Trophoblast cell (in vitro differentiated cells and primary cell): ENCODE data around the gene SPATS2L.

Source experiments
- DNase-seq, 2 donors: peaks; one replicate each; pipeline ENCODE4 v3.0.0-alpha.2; 2016
- H2AFZ ChIP-seq: 2 replicates; pipeline ENCODE4 v1.6.1; 2013; ENCODE audit warnings: low read length, moderate library complexity, mild to moderate bottlenecking; ENCODE audit not compliant: insufficient read depth, poor library complexity
- H2AK5ac ChIP-seq: 2 replicates; pipeline ENCODE4 v1.6.1; 2013; ENCODE audit warnings: mild to moderate bottlenecking, low read length
- H2BK120ac ChIP-seq: 2 replicates; pipeline ENCODE4 v1.6.1; 2013; ENCODE audit warnings: low read length, mild to moderate bottlenecking, moderate library complexity; ENCODE audit not compliant: insufficient read depth, poor library complexity
- H2BK12ac ChIP-seq: 2 replicates; pipeline ENCODE4 v1.6.1; 2013; ENCODE audit warnings: mild to moderate bottlenecking, low read length, moderate library complexity
- H2BK5ac ChIP-seq: 2 replicates; pipeline ENCODE4 v1.6.1; 2013; ENCODE audit warnings: low read length, low read depth, moderate library complexity, mild to moderate bottlenecking; ENCODE audit not compliant: poor library complexity
- H3K14ac ChIP-seq: 2 replicates; pipeline ENCODE4 v1.6.1; 2013; ENCODE audit warnings: mild to moderate bottlenecking, low read length
- H3K18ac ChIP-seq: 2 replicates; pipeline ENCODE4 v1.6.1; 2013; ENCODE audit warnings: mild to moderate bottlenecking, low read length
- H3K23ac ChIP-seq: 2 replicates; pipeline ENCODE4 v1.6.1; 2013; ENCODE audit warnings: low read length
- H3K27ac ChIP-seq: 2 replicates; pipeline ENCODE4 v1.5.1; 2013; ENCODE audit warnings: low read depth, mild to moderate bottlenecking, inconsistent platforms, low read length, moderate library complexity
- H3K27me3 ChIP-seq: 2 replicates; pipeline ENCODE4 v1.6.1; 2013; ENCODE audit warnings: inconsistent platforms, mild to moderate bottlenecking, low read length, moderate library complexity; ENCODE audit not compliant: insufficient read depth
- H3K36me3 ChIP-seq, 2 experiments: 1 replicate in 1 of 2; 2 replicates in 1 of 2; pipeline ENCODE4 v1.6.1; 2013; ENCODE audit warnings: low read length in 2 of 2, mild to moderate bottlenecking in 2 of 2, moderate library complexity in 1 of 2; ENCODE audit not compliant: insufficient read depth in 2 of 2, control insufficient read depth in 1 of 2
- H3K4ac ChIP-seq: 2 replicates; pipeline ENCODE4 v1.6.1; 2013; ENCODE audit warnings: low read depth, mild to moderate bottlenecking, low read length, moderate library complexity
- H3K4me1 ChIP-seq, 2 experiments: 1 replicate in 1 of 2; 2 replicates in 1 of 2; pipeline ENCODE4 v1.6.1; 2013; ENCODE audit warnings: low read length in 2 of 2, mild to moderate bottlenecking in 2 of 2, moderate library complexity in 1 of 2; ENCODE audit not compliant: insufficient read depth in 2 of 2, control insufficient read depth in 1 of 2
- H3K4me2 ChIP-seq: 2 replicates; pipeline ENCODE4 v1.6.1; 2013; ENCODE audit warnings: inconsistent platforms, mild to moderate bottlenecking, low read length, moderate library complexity
- H3K4me3 ChIP-seq: 2 replicates; pipeline ENCODE4 v1.5.1; 2013; ENCODE audit warnings: mild to moderate bottlenecking, low read depth, low read length, inconsistent platforms
- H3K79me1 ChIP-seq: one replicate; pipeline ENCODE4 v1.6.1; 2013; ENCODE audit warnings: low read length
- H3K79me2 ChIP-seq: 2 replicates; pipeline ENCODE4 v1.6.1; 2013; ENCODE audit warnings: low read length, mild to moderate bottlenecking; ENCODE audit not compliant: control insufficient read depth, insufficient read depth, poor library complexity
- H3K9ac ChIP-seq: 2 replicates; pipeline ENCODE4 v1.6.1; 2013; ENCODE audit warnings: mild to moderate bottlenecking, low read length
- H3K9me3 ChIP-seq: 2 replicates; pipeline ENCODE4 v1.6.1; 2013; ENCODE audit warnings: low read depth, mild to moderate bottlenecking, control low read depth, inconsistent platforms, low read length; ENCODE audit not compliant: insufficient read depth
- H4K12ac ChIP-seq: 2 replicates; pipeline ENCODE4 v1.6.1; 2013; ENCODE audit warnings: low read depth, mild to moderate bottlenecking, low read length, moderate library complexity
- H4K8ac ChIP-seq: 2 replicates; pipeline ENCODE4 v1.6.1; 2013; ENCODE audit warnings: low read depth, mild to moderate bottlenecking, low read length, moderate library complexity
- H4K91ac ChIP-seq: one replicate; pipeline ENCODE4 v1.6.1; 2013; ENCODE audit warnings: low read depth, mild to moderate bottlenecking, low read length, moderate library complexity
- WGBS: extraction: QIAGEN DNeasy Blood & Tissue Kit; methylation state at CpG from one replicate; pipeline ENCODE4 v1.1.7; 2013; ENCODE audit warnings: missing lambda C conversion rate; ENCODE audit not compliant: insufficient read length, insufficient coverage; ENCODE audit errors: extremely low coverage; 5-methylcytosine and 5-hydroxymethylcytosine counted together

The SPATS2L gene

GRCh38 chr2:200266406-200266805 is 40.1 kb upstream of the SPATS2L start:
- no peak overlapping the region for H3K4me3 ChIP-seq
- H3K9me3 ChIP-seq, result peaks cover 2% of the 10 kb centered on the region
- no peak overlapping the region for H2AK5ac ChIP-seq
- H3K4ac ChIP-seq, result no peak overlapping the region
- H3K4me1 ChIP-seq, result no peaks in the 10 kb centered on the region
- H3K18ac ChIP-seq, result no peak overlapping the region
- no peak overlapping the region for H2BK5ac ChIP-seq
- WGBS, result no CpG with 5 or more reads among the region's 5 CpGs
- H2BK120ac ChIP-seq, result no peak overlapping the region
- H3K23ac ChIP-seq, result no peak overlapping the region
- no peaks in the 10 kb centered on the region for H3K36me3 ChIP-seq
- no peak overlapping the region for H4K12ac ChIP-seq
- H4K8ac ChIP-seq, result no peak overlapping the region
- H2BK12ac ChIP-seq, result no peak overlapping the region
- no peak overlapping the region for H3K9ac ChIP-seq
- no peak overlapping the region for H3K14ac ChIP-seq
- H3K4me2 ChIP-seq, result no peak overlapping the region
- DNase-seq, result no peak
- H3K79me1 ChIP-seq, result no peaks in the 10 kb centered on the region
- no peak overlapping the region for H3K27ac ChIP-seq
- H2AFZ ChIP-seq, result no peak overlapping the region
- no peaks in the 10 kb centered on the region for H3K27me3 ChIP-seq
- no peaks in the 10 kb centered on the region for H3K79me2 ChIP-seq
- no peak overlapping the region for H4K91ac ChIP-seq

GRCh38 chr2:200267350-200267749 is 39.1 kb upstream of the SPATS2L start:
- Histone ChIP-seq H3K36me3 (no peaks in the 10 kb centered on the region), H3K23ac (no peak overlapping the region), H2AK5ac (no peak overlapping the region), H3K27me3 (no peaks in the 10 kb centered on the region), H4K12ac (no peak overlapping the region), H3K27ac (no peak overlapping the region), H3K4me2 (no peak overlapping the region), H3K4ac (no peak overlapping the region), H4K91ac (no peak overlapping the region), H3K18ac (no peak overlapping the region), H3K4me1 (no peaks in the 10 kb centered on the region), H2BK12ac (no peak overlapping the region), H3K9ac (no peak overlapping the region), H3K4me3 (no peak overlapping the region), H3K79me2 (no peaks in the 10 kb centered on the region), H4K8ac (no peak overlapping the region), H3K9me3 (peaks cover 2% of the 10 kb centered on the region), H2BK120ac (no peak overlapping the region), H3K14ac (no peak overlapping the region), H3K79me1 (no peaks in the 10 kb centered on the region), H2AFZ (no peak overlapping the region), H2BK5ac (no peak overlapping the region)
- no peak for DNase-seq
- WGBS, result no CpG with 5 or more reads among the region's 2 CpGs

GRCh38 chr2:200270732-200271131 is 35.8 kb upstream of the SPATS2L start:
- Histone ChIP-seq H3K4ac (no peak overlapping the region), H3K9me3 (no peaks in the 10 kb centered on the region), H3K27me3 (no peaks in the 10 kb centered on the region), H3K14ac (no peak overlapping the region), H4K8ac (no peak overlapping the region), H2BK5ac (no peak overlapping the region), H3K4me1 (no peaks in the 10 kb centered on the region), H3K27ac (no peak overlapping the region), H3K18ac (no peak overlapping the region), H3K9ac (no peak overlapping the region), H2BK12ac (no peak overlapping the region), H2AK5ac (no peak overlapping the region), H4K12ac (no peak overlapping the region), H3K79me1 (no peaks in the 10 kb centered on the region), H2AFZ (no peak overlapping the region), H3K36me3 (no peaks in the 10 kb centered on the region), H3K79me2 (no peaks in the 10 kb centered on the region), H4K91ac (no peak overlapping the region), H2BK120ac (no peak overlapping the region), H3K23ac (no peak overlapping the region), H3K4me2 (no peak overlapping the region), H3K4me3 (no peak overlapping the region)
- no peak for DNase-seq
- no CpG with 5 or more reads among the region's 1 CpG for WGBS

GRCh38 chr2:200272320-200272719 is 34.2 kb upstream of the SPATS2L start:
- Histone ChIP-seq H3K4me3 (no peak overlapping the region), H4K91ac (no peak overlapping the region), H3K4ac (no peak overlapping the region), H3K9ac (no peak overlapping the region), H3K9me3 (no peaks in the 10 kb centered on the region), H3K79me2 (no peaks in the 10 kb centered on the region), H3K18ac (no peak overlapping the region), H2AFZ (no peak overlapping the region), H3K4me1 (no peaks in the 10 kb centered on the region), H3K23ac (no peak overlapping the region), H2BK12ac (no peak overlapping the region), H3K27ac (no peak overlapping the region), H2AK5ac (no peak overlapping the region), H3K4me2 (no peak overlapping the region), H3K36me3 (no peaks in the 10 kb centered on the region), H2BK120ac (no peak overlapping the region), H3K79me1 (no peaks in the 10 kb centered on the region), H3K27me3 (no peaks in the 10 kb centered on the region), H4K8ac (no peak overlapping the region), H2BK5ac (no peak overlapping the region), H3K14ac (no peak overlapping the region), H4K12ac (no peak overlapping the region)
- DNase-seq, result no peak
- whole genome bisulfite sequencing, result no CpG with 5 or more reads among the region's 2 CpGs
